Measurements from ENCODE around the gene OR52E4. TPM values are rescaled to one million over a fixed set of nuclear protein-coding genes. Genes with fewer than 3 reads are reported as not detected.

Gene OR52E4
- total RNA-seq, 1 experiment from 2014 or later, result not detected

- BruUV-seq (replicated peaks), result no TSS peak
These were observed 19.1 kb downstream of the OR52E4 start for GRCh38 chr11:5899534-5899933.

GRCh38 chr11:5910540-5910939 lies 30.1 kb downstream of the OR52E4 start:
- no peak for DNase-seq
- Mint-ChIP-seq H3K4me3 (ENCODE audit: low read depth, unreplicated experiment) (no peak overlapping the region), H3K27me3 (ENCODE audit: unreplicated experiment) (no peaks in the 10 kb centered on the region), H3K36me3 (ENCODE audit: insufficient read depth, unreplicated experiment) (no peaks in the 10 kb centered on the region), H3K4me1 (ENCODE audit: low read depth, unreplicated experiment) (no peaks in the 10 kb centered on the region), H3K27ac (ENCODE audit: unreplicated experiment) (no peak overlapping the region), H3K9me3 (ENCODE audit: low read depth, unreplicated experiment) (peaks cover 14% of the 10 kb centered on the region)
- CTCF ChIA-PET, result no interaction called here
- intact Hi-C loops (cut with micrococcal nuclease; ENCODE audit: unreplicated experiment), result no loop called here
- TF ChIP-seq CTCF (IDR thresholded peaks at IDR 0.05; ENCODE audit: unreplicated experiment), result no peak
- BruUV-seq (replicated peaks), result no TSS peak

More at GRCh38 chr11:5899534-5899933, 19.1 kb downstream of the OR52E4 start:
- H3K4me3 Mint-ChIP-seq (ENCODE audit: low read depth, unreplicated experiment), result no peak overlapping the region
- no peaks in the 10 kb centered on the region for H3K4me1 Mint-ChIP-seq (ENCODE audit: low read depth, unreplicated experiment)
- H3K27ac Mint-ChIP-seq (ENCODE audit: unreplicated experiment), result no peak overlapping the region
- intact Hi-C loops (cut with micrococcal nuclease; ENCODE audit: unreplicated experiment), result loop anchor here (10.0 kb wide), 2 partner anchors 425 to 695 kb away; partner anchors contain the start of gene OR51V1
- no peaks in the 10 kb centered on the region for H3K36me3 Mint-ChIP-seq (ENCODE audit: insufficient read depth, unreplicated experiment)
- CTCF ChIA-PET, result no interaction called here
- TF ChIP-seq CTCF (IDR thresholded peaks at IDR 0.05; ENCODE audit: unreplicated experiment), result no peak
- H3K27me3 Mint-ChIP-seq (ENCODE audit: unreplicated experiment), result no peaks in the 10 kb centered on the region
- H3K9me3 Mint-ChIP-seq (ENCODE audit: low read depth, unreplicated experiment), result no peaks in the 10 kb centered on the region
- DNase-seq, result no peak

DNA sequence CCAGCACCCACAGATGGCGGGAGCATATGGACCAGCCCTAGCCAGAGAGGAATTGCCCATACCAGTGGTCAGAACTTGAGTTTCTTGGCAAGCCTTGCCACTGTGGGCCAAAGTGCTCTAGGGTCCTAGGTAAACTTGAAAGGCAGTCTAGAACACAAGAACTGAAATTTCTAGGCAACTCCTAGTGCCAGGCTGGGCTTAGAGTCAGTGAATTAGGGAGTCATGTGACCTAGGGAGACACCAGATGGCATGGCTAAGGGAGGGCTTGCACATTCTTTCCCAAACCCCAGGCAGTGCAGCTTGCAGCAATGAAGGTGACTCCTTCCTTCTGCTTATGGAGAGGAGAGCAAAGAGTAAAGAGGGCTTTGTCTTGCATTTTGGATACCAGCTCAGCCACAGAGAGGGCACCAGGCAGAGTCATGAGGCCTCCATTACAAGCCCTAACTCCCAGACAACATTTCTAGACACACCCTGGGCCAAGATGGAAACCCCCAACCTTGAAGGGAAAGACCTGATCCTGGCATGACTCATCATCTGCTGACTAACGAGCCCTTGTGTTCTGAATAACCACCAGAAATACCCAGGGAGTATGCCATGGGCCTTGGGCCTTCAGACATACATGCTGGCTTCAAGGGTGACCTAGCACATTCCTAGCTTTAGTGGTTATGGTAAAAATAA lies 42.5 kb downstream of the OR52E4 start:
- BruUV-seq (replicated peaks), result no TSS peak
- no peak for TF ChIP-seq CTCF (IDR thresholded peaks at IDR 0.05; ENCODE audit: unreplicated experiment)
- H3K9me3 Mint-ChIP-seq (ENCODE audit: low read depth, unreplicated experiment), result peaks cover 16% of the 10 kb centered on the region
- no peaks in the 10 kb centered on the region for H3K4me1 Mint-ChIP-seq (ENCODE audit: low read depth, unreplicated experiment)
- no peaks in the 10 kb centered on the region for H3K27me3 Mint-ChIP-seq (ENCODE audit: unreplicated experiment)
- no peak overlapping the region for H3K27ac Mint-ChIP-seq (ENCODE audit: unreplicated experiment)
- intact Hi-C loops (cut with micrococcal nuclease; ENCODE audit: unreplicated experiment), result no loop called here
- H3K4me3 Mint-ChIP-seq (ENCODE audit: low read depth, unreplicated experiment), result no peak overlapping the region
- no peaks in the 10 kb centered on the region for H3K36me3 Mint-ChIP-seq (ENCODE audit: insufficient read depth, unreplicated experiment)
- CTCF ChIA-PET, result no interaction called here
- DNase-seq, result no peak

DNA sequence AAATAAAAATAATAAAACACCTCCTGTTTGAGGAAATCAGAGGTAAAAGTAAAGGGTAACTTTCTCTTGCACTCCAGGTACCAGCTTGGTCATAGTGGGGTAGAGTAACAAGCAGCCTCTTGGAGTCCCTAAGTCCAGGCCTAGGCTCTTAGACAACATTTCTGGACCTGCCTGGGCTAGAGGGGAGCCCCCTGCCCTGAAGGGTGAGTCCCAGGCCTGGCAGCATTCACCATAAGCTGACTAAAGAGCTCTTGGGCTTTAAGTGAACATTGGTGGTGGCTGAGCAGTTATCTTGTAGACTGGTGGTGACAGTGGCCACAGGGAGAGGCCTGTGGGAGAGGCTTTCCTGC lies 43.0 kb downstream of the OR52E4 start:
- Mint-ChIP-seq H3K27me3 (ENCODE audit: unreplicated experiment) (no peaks in the 10 kb centered on the region), H3K9me3 (ENCODE audit: low read depth, unreplicated experiment) (peaks cover 18% of the 10 kb centered on the region), H3K36me3 (ENCODE audit: insufficient read depth, unreplicated experiment) (no peaks in the 10 kb centered on the region), H3K4me3 (ENCODE audit: low read depth, unreplicated experiment) (no peak overlapping the region), H3K27ac (ENCODE audit: unreplicated experiment) (no peak overlapping the region), H3K4me1 (ENCODE audit: low read depth, unreplicated experiment) (no peaks in the 10 kb centered on the region)
- intact Hi-C loops (cut with micrococcal nuclease; ENCODE audit: unreplicated experiment), result no loop called here
- no TSS peak for BruUV-seq (replicated peaks)
- CTCF ChIA-PET, result no interaction called here
- DNase-seq, result no peak
- no peak for TF ChIP-seq CTCF (IDR thresholded peaks at IDR 0.05; ENCODE audit: unreplicated experiment)

Measured in Calu3 (cell line).